PC-3 (cell line): ENCODE results near the gene PRSS8. TPM values are rescaled to one million over a fixed set of nuclear protein-coding genes. Genes with fewer than 3 reads are reported as not detected.

Source experiments
- ATAC-seq: fragments of 200-7000 bp; cut with Tn5 transposase; 2 replicates; pipeline ENCODE4 v1.9.1; 2020; ENCODE audit warnings: mild to moderate bottlenecking, moderate library complexity
- BruUV-seq: library from RNA; stranded (reverse); fragments of 400-500 nt; replicated peaks from 2 replicates; lab custom pipeline; 2021; lab: Mats Ljungman, UMichigan
- CTCF ChIA-PET: fragments of 300-600 bp; sonication (Branson Sonifier 250); formaldehyde crosslinking; loops from one replicate; lab custom pipeline; 2022; ENCODE audit warnings: antibody characterized with exemption; lab: Charles Lee
- POLR2A ChIA-PET: fragments of 300-600 bp; sonication (Branson Sonifier 250); formaldehyde crosslinking; loops from one replicate; lab custom pipeline; 2022; ENCODE audit warnings: antibody characterized with exemption; ENCODE audit not compliant: unreplicated experiment; lab: Charles Lee
- DNase-seq: peaks from one replicate; pipeline ENCODE4 v3.0.0-alpha.2; 2015
- H2AFZ ChIP-seq: fragments of 300-600 bp; sonication (generic); 2 replicates; pipeline ENCODE4 v1.6.0; 2016; ENCODE audit warnings: antibody characterized with exemption, low read length
- H3F3A ChIP-seq: fragments of 300-600 bp; sonication (generic); one replicate; pipeline ENCODE4 v1.6.0; 2017; ENCODE audit warnings: antibody characterized with exemption, low read length, control low read depth, mild to moderate bottlenecking; ENCODE audit not compliant: unreplicated experiment
- H3K27ac ChIP-seq: fragments of 300-600 bp; sonication (generic); 2 replicates; pipeline ENCODE4 v1.5.1; 2016; ENCODE audit warnings: mild to moderate bottlenecking, low read length
- H3K27me3 ChIP-seq: fragments of 300-600 bp; sonication (generic); 2 replicates; pipeline ENCODE4 v1.6.1; 2016; ENCODE audit warnings: low read length, mixed read lengths
- H3K36me3 ChIP-seq: fragments of 300-600 bp; sonication (generic); 2 replicates; pipeline ENCODE4 v1.6.1; 2016; ENCODE audit warnings: low read depth, mixed run types, low read length, mixed read lengths
- H3K4me1 ChIP-seq: fragments of 300-600 bp; sonication (generic); 2 replicates; pipeline ENCODE4 v1.5.1; 2016; ENCODE audit warnings: low read length; ENCODE audit not compliant: insufficient read depth
- H3K4me2 ChIP-seq: fragments of 300-600 bp; sonication (generic); 2 replicates; pipeline ENCODE4 v1.6.0; 2016; ENCODE audit warnings: low read length
- H3K4me3 ChIP-seq: fragments of 300-600 bp; sonication (generic); 2 replicates; pipeline ENCODE4 v1.5.1; 2016; ENCODE audit warnings: mild to moderate bottlenecking, low read length, mixed read lengths
- H3K79me2 ChIP-seq: fragments of 300-600 bp; sonication (generic); 2 replicates; pipeline ENCODE4 v1.6.1; 2017; ENCODE audit warnings: low read length, mixed read lengths
- H3K9ac ChIP-seq: fragments of 300-600 bp; sonication (generic); 2 replicates; pipeline ENCODE4 v1.6.0; 2016; ENCODE audit warnings: mild to moderate bottlenecking, low read length
- H3K9me2 ChIP-seq: fragments of 300-600 bp; sonication (generic); replicated peaks from 2 replicates; pipeline ENCODE4 v1.6.1; 2016; ENCODE audit warnings: mixed run types, low read length, mixed read lengths
- H3K9me3 ChIP-seq: fragments of 300-600 bp; sonication (generic); 2 replicates; pipeline ENCODE4 v1.6.1; 2016; ENCODE audit warnings: low read length, mixed read lengths
- H4K20me1 ChIP-seq: fragments of 300-600 bp; sonication (generic); 2 replicates; pipeline ENCODE4 v1.6.1; 2016; ENCODE audit warnings: low read length, mixed read lengths
- CTCF ChIP-seq: fragments of 300-600 bp; sonication (generic); conservative IDR thresholded peaks from 2 replicates; pipeline ENCODE4 v1.5.1; 2017; ENCODE audit warnings: antibody characterized with exemption, low read depth, mild to moderate bottlenecking, low read length
- EZH2 ChIP-seq: fragments of 300-600 bp; sonication (generic); IDR thresholded peaks from one replicate; pipeline ENCODE4 v1.6.1; 2017; ENCODE audit warnings: antibody characterized with exemption, mild to moderate bottlenecking, low read length; ENCODE audit not compliant: unreplicated experiment
- EZH2phosphoT487 ChIP-seq: fragments of 300-600 bp; sonication (generic); IDR thresholded peaks from 2 replicates; pipeline ENCODE4 v1.6.1; 2018; ENCODE audit warnings: mild to moderate bottlenecking, antibody characterized with exemption, low read length, borderline replicate concordance
- intact Hi-C: fragments of 100-400 bp; cut with micrococcal nuclease; formaldehyde crosslinking; loops from 2 replicates; pipeline ENCODE4 v1.9.0; 2023
- total RNA-seq: library from RNA; depleted of rRNA; stranded (reverse); fragments of >200 nt; gene quantifications from 2 replicates; pipeline ENCODE4 v1.2.3, GENCODE V29; 2014

Gene PRSS8
- total RNA-seq, 1 experiment from 2014 or later, result 23.4 TPM

GRCh38 chr16:31134625-31135534 lies 647 bp downstream of the PRSS8 start:
- H4K20me1 ChIP-seq, result no peaks in the 10 kb centered on the region
- H2AFZ ChIP-seq, result no peak overlapping the region
- intact Hi-C loops, result no loop called here
- no peaks in the 10 kb centered on the region; the same call in 1 of the 2 replicates for H3K36me3 ChIP-seq
- no peaks in the 10 kb centered on the region for H3K9me2 ChIP-seq
- H3F3A ChIP-seq, result no peaks in the 10 kb centered on the region
- H3K4me2 ChIP-seq, result peak overlapping the region; percentile 72
- H3K27ac ChIP-seq, result no peak overlapping the region
- DNase-seq (peak; percentile 14), ATAC-seq (no peak)
- ChIA-PET POLR2A (interaction anchor here (1.2 kb wide), 1 partner anchor 17 kb away, joined by 3 read pairs; no protein-coding TSS in a partner anchor), CTCF (no interaction called here)
- no peaks in the 10 kb centered on the region for H3K79me2 ChIP-seq
- H3K27me3 ChIP-seq, result no peaks in the 10 kb centered on the region
- peak overlapping the region; percentile 62 for H3K4me3 ChIP-seq
- H3K9ac ChIP-seq, result peak overlapping the region; percentile 23; the same call in 1 of the 2 replicates
- H3K9me3 ChIP-seq, result no peaks in the 10 kb centered on the region
- BruUV-seq, result TSS peak; percentile 58
- no peak for TF ChIP-seq CTCF
- TF ChIP-seq EZH2, result no peak
- TF ChIP-seq EZH2phosphoT487, result no peak
- peaks cover 37% of the 10 kb centered on the region for H3K4me1 ChIP-seq

- Histone ChIP-seq H3K4me2 (peak overlapping the region; percentile 72), H3K4me1 (peaks cover 37% of the 10 kb centered on the region), H3K9me2 (no peaks in the 10 kb centered on the region), H3K79me2 (no peaks in the 10 kb centered on the region), H3K36me3 (no peaks in the 10 kb centered on the region; the same call in 1 of the 2 replicates), H2AFZ (no peak overlapping the region), H3K4me3 (no peak overlapping the region), H3F3A (no peaks in the 10 kb centered on the region), H3K27me3 (no peaks in the 10 kb centered on the region), H4K20me1 (no peaks in the 10 kb centered on the region), H3K9ac (no peak overlapping the region), H3K27ac (no peak overlapping the region), H3K9me3 (no peaks in the 10 kb centered on the region)
- ChIA-PET POLR2A (no interaction called here), CTCF (no interaction called here)
- intact Hi-C loops, result no loop called here
- BruUV-seq, result no TSS peak
- no peak for ATAC-seq
- no peak for DNase-seq
- TF ChIP-seq EZH2, result no peak
- TF ChIP-seq EZH2phosphoT487, result no peak
- no peak for TF ChIP-seq CTCF
These were observed 1.4 kb downstream of the PRSS8 start for GRCh38 chr16:31134091-31134571.

- H3K4me2 ChIP-seq, result no peak overlapping the region
- H3K4me3 ChIP-seq, result no peak overlapping the region
- no peak overlapping the region for H3K9ac ChIP-seq
- ChIA-PET POLR2A (no interaction called here), CTCF (no interaction called here)
- ATAC-seq, result no peak
- DNase-seq, result no peak
- no peaks in the 10 kb centered on the region for H3F3A ChIP-seq
- H3K9me2 ChIP-seq, result no peaks in the 10 kb centered on the region
- intact Hi-C loops, result no loop called here
- H3K27ac ChIP-seq, result no peak overlapping the region
- no peaks in the 10 kb centered on the region for H3K9me3 ChIP-seq
- H3K27me3 ChIP-seq, result no peaks in the 10 kb centered on the region
- H4K20me1 ChIP-seq, result no peaks in the 10 kb centered on the region
- no peaks in the 10 kb centered on the region; the same call in 1 of the 2 replicates for H3K36me3 ChIP-seq
- no TSS peak for BruUV-seq
- H2AFZ ChIP-seq, result no peak overlapping the region
- no peaks in the 10 kb centered on the region for H3K79me2 ChIP-seq
- TF ChIP-seq EZH2, result no peak
- no peak for TF ChIP-seq CTCF
- TF ChIP-seq EZH2phosphoT487, result no peak
- H3K4me1 ChIP-seq, result peaks cover 34% of the 10 kb centered on the region
These were observed 2.5 kb downstream of the PRSS8 start for GRCh38 chr16:31133046-31133501.
